GM12878 (cell line): ENCODE measurements around the gene CENPP.

Source experiments
- CHD2 ChIP-seq: IDR thresholded peaks from 2 replicates; pipeline ENCODE4 v1.6.1; 2011; ENCODE audit warnings: low read depth, low read length, improper control_type of control experiment, borderline replicate concordance
- FOS ChIP-seq: IDR thresholded peaks from 3 replicates; pipeline ENCODE4 v1.6.1; 2011; ENCODE audit warnings: borderline replicate concordance; ENCODE audit not compliant: insufficient read length; ENCODE audit errors: extremely low read depth
- HCFC1 ChIP-seq: fragments of 150-350 bp; IDR thresholded peaks from 2 replicates; pipeline ENCODE4 v1.6.1; 2014; ENCODE audit warnings: low read length
- HDAC2 ChIP-seq: fragments of 200-600 bp; sonication (generic); IDR thresholded peaks from 2 replicates; pipeline ENCODE4 v1.6.1; 2017
- KAT2A ChIP-seq: conservative IDR thresholded peaks from 2 replicates; pipeline ENCODE4 v1.6.1; 2011; ENCODE audit warnings: low read depth, low read length; ENCODE audit not compliant: control insufficient read depth
- MYC ChIP-seq: IDR thresholded peaks from 2 replicates; pipeline ENCODE4 v1.6.1; 2011; ENCODE audit warnings: mild to moderate bottlenecking, low read length, moderate library complexity, inconsistent platforms; ENCODE audit not compliant: insufficient read depth, insufficient replicate concordance, insufficient read length, severe bottlenecking
- TF ChIP-seq, protein P1 (sequence below): IDR thresholded peaks from 2 replicates; pipeline ENCODE4 v1.6.1; 2011; ENCODE audit warnings: borderline replicate concordance, low read depth, mild to moderate bottlenecking, moderate library complexity, low read length; ENCODE audit not compliant: insufficient read depth, poor library complexity, severe bottlenecking
- TF ChIP-seq, protein P2 (sequence below), 3 experiments: IDR thresholded peaks in 2 of 3; conservative IDR thresholded peaks in 1 of 3; 2 replicates each; pipeline ENCODE4 v1.5.1; 2011; ENCODE audit warnings: low read depth in 3 of 3, low read length in 3 of 3, mild to moderate bottlenecking in 3 of 3, control low read depth in 2 of 3, moderate library complexity in 2 of 3, inconsistent platforms in 1 of 3, mixed read lengths in 1 of 3; ENCODE audit not compliant: control insufficient read depth in 2 of 3, insufficient read depth in 1 of 3; ENCODE audit errors: extremely low read depth in 1 of 3
- TF ChIP-seq, protein P3 (sequence below): IDR thresholded peaks from 2 replicates; pipeline ENCODE4 v1.6.1; 2011; ENCODE audit warnings: borderline replicate concordance, low read depth, mild to moderate bottlenecking, moderate library complexity, mixed read lengths, low read length; ENCODE audit not compliant: insufficient read depth; ENCODE audit errors: extremely low read length
- TF ChIP-seq, protein P4 (sequence below): fragments of 450-650 bp; formaldehyde crosslinking; IDR thresholded peaks from 2 replicates; pipeline ENCODE4 v1.5.0; 2022; ENCODE audit warnings: mild to moderate bottlenecking, missing genetic modification characterization
- TF ChIP-seq, protein P5 (sequence below): IDR thresholded peaks from 2 replicates; pipeline ENCODE4 v1.6.1; 2012; ENCODE audit warnings: low read depth, low read length, improper control_type of control experiment

DNA sequence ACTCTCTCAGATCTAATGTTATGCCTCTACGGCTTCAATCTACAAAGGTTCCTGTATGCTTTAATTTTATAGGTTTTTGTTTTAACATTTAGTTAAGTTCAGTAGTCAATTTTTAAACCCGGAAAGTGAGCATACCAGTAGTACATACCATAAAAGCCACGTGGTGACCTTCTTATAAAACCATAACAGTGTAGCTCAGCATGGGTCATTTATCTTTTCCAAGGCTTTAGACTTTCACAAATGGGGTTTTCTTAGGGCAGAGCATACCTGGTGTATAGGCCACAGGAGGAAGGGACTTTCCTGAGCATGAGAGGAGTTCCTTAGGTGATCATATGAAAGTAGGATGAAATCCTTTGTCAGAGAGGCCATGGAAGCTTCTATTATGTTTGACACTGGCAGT is 186.9 kb downstream of the CENPP start:
- TF ChIP-seq KAT2A: no peak
- TF ChIP-seq, protein P1, sequence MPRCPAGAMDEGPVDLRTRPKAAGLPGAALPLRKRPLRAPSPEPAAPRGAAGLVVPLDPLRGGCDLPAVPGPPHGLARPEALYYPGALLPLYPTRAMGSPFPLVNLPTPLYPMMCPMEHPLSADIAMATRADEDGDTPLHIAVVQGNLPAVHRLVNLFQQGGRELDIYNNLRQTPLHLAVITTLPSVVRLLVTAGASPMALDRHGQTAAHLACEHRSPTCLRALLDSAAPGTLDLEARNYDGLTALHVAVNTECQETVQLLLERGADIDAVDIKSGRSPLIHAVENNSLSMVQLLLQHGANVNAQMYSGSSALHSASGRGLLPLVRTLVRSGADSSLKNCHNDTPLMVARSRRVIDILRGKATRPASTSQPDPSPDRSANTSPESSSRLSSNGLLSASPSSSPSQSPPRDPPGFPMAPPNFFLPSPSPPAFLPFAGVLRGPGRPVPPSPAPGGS: no peak
- TF ChIP-seq, protein P2, sequence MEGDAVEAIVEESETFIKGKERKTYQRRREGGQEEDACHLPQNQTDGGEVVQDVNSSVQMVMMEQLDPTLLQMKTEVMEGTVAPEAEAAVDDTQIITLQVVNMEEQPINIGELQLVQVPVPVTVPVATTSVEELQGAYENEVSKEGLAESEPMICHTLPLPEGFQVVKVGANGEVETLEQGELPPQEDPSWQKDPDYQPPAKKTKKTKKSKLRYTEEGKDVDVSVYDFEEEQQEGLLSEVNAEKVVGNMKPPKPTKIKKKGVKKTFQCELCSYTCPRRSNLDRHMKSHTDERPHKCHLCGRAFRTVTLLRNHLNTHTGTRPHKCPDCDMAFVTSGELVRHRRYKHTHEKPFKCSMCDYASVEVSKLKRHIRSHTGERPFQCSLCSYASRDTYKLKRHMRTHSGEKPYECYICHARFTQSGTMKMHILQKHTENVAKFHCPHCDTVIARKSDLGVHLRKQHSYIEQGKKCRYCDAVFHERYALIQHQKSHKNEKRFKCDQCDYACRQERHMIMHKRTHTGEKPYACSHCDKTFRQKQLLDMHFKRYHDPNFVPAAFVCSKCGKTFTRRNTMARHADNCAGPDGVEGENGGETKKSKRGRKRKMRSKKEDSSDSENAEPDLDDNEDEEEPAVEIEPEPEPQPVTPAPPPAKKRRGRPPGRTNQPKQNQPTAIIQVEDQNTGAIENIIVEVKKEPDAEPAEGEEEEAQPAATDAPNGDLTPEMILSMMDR (IDR thresholded peaks at IDR 0.05 in 2 of 3, conservative IDR thresholded peaks at IDR 0.05 in 1 of 3; ENCODE audit: control insufficient read depth in 2 of 3, extremely low read depth in 1 of 3, insufficient read depth in 1 of 3, low read depth in 3 of 3, low read length in 3 of 3): no peak
- TF ChIP-seq, protein P3, sequence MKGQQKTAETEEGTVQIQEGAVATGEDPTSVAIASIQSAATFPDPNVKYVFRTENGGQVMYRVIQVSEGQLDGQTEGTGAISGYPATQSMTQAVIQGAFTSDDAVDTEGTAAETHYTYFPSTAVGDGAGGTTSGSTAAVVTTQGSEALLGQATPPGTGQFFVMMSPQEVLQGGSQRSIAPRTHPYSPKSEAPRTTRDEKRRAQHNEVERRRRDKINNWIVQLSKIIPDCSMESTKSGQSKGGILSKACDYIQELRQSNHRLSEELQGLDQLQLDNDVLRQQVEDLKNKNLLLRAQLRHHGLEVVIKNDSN: no peak
- TF ChIP-seq CHD2: no peak
- TF ChIP-seq MYC: no peak
- TF ChIP-seq FOS: no peak
- TF ChIP-seq, protein P4, sequence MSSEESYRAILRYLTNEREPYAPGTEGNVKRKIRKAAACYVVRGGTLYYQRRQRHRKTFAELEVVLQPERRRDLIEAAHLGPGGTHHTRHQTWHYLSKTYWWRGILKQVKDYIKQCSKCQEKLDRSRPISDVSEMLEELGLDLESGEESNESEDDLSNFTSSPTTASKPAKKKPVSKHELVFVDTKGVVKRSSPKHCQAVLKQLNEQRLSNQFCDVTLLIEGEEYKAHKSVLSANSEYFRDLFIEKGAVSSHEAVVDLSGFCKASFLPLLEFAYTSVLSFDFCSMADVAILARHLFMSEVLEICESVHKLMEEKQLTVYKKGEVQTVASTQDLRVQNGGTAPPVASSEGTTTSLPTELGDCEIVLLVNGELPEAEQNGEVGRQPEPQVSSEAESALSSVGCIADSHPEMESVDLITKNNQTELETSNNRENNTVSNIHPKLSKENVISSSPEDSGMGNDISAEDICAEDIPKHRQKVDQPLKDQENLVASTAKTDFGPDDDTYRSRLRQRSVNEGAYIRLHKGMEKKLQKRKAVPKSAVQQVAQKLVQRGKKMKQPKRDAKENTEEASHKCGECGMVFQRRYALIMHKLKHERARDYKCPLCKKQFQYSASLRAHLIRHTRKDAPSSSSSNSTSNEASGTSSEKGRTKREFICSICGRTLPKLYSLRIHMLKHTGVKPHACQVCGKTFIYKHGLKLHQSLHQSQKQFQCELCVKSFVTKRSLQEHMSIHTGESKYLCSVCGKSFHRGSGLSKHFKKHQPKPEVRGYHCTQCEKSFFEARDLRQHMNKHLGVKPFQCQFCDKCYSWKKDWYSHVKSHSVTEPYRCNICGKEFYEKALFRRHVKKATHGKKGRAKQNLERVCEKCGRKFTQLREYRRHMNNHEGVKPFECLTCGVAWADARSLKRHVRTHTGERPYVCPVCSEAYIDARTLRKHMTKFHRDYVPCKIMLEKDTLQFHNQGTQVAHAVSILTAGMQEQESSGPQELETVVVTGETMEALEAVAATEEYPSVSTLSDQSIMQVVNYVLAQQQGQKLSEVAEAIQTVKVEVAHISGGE (CRISPR knock-in tag): no peak
- TF ChIP-seq, protein P5, sequence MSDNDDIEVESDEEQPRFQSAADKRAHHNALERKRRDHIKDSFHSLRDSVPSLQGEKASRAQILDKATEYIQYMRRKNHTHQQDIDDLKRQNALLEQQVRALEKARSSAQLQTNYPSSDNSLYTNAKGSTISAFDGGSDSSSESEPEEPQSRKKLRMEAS: no peak
- TF ChIP-seq HCFC1: no peak
- no peak for TF ChIP-seq HDAC2
